Panc1 (cell line): Measurements from ENCODE around the gene MTFMT. TPM values are rescaled to one million over a fixed set of nuclear protein-coding genes. Genes with fewer than 3 reads are reported as not detected.

Experiments
- ATAC-seq: fragments of 200-7000 bp; cut with Tn5 transposase; 2 replicates; pipeline ENCODE4 v1.9.1; 2020; ENCODE audit warnings: mild to moderate bottlenecking, moderate library complexity
- BruUV-seq: library from RNA; stranded (reverse); fragments of 400-500 nt; replicated peaks from 2 replicates; lab custom pipeline; 2021; lab: Mats Ljungman, UMichigan
- CTCF ChIA-PET: fragments of 300-600 bp; sonication (Branson Sonifier 250); formaldehyde crosslinking; loops from one replicate; lab custom pipeline; 2022; ENCODE audit warnings: antibody characterized with exemption; lab: Charles Lee
- POLR2A ChIA-PET: fragments of 300-600 bp; sonication (Branson Sonifier 250); formaldehyde crosslinking; loops from one replicate; lab custom pipeline; 2022; ENCODE audit warnings: antibody characterized with exemption; lab: Charles Lee
- DNase-seq: peaks from one replicate; pipeline ENCODE4 v3.0.0-alpha.2; 2010; ENCODE audit warnings: low read depth, low spot score
- H3K27ac ChIP-seq: 2 replicates; pipeline ENCODE4 v1.5.1; 2011; ENCODE audit warnings: mild to moderate bottlenecking, low read length, inconsistent platforms
- H3K27me3 ChIP-seq: fragments of 200-500 bp; sonication (Bioruptor generic); 2 replicates; pipeline ENCODE4 v1.6.0; 2014; ENCODE audit warnings: low read length, inconsistent platforms; ENCODE audit not compliant: control insufficient read depth, insufficient read depth
- H3K36me3 ChIP-seq: fragments of 200-500 bp; sonication (Bioruptor generic); 2 replicates; pipeline ENCODE4 v1.5.1; 2014; ENCODE audit warnings: inconsistent platforms, mild to moderate bottlenecking, low read length, moderate library complexity; ENCODE audit not compliant: control insufficient read depth, insufficient read depth
- H3K4me1 ChIP-seq: 2 replicates; pipeline ENCODE4 v1.5.1; 2011; ENCODE audit warnings: inconsistent platforms, mild to moderate bottlenecking, low read length, moderate library complexity; ENCODE audit not compliant: control insufficient read depth, insufficient read depth
- H3K4me3 ChIP-seq, 2 experiments: 2 replicates each; pipeline ENCODE4 v1.5.1; 2011 to 2012; ENCODE audit warnings: low read depth in 2 of 2, low read length in 2 of 2, mild to moderate bottlenecking in 2 of 2, inconsistent platforms in 1 of 2, moderate library complexity in 1 of 2
- H3K9me3 ChIP-seq: fragments of 200-500 bp; sonication (Bioruptor generic); 2 replicates; pipeline ENCODE4 v1.5.1; 2014; ENCODE audit warnings: low read depth, mild to moderate bottlenecking, inconsistent platforms, low read length, moderate library complexity; ENCODE audit not compliant: control insufficient read depth, insufficient read depth
- POLR2AphosphoS5 ChIP-seq: IDR thresholded peaks from 2 replicates; pipeline ENCODE4 v1.6.1; 2012; ENCODE audit warnings: mild to moderate bottlenecking, low read depth, low read length, moderate library complexity
- SIN3A ChIP-seq: IDR thresholded peaks from 2 replicates; pipeline ENCODE4 v1.6.1; 2012; ENCODE audit warnings: low read depth, mild to moderate bottlenecking, low read length, moderate library complexity, borderline replicate concordance; ENCODE audit not compliant: insufficient read depth
- TCF7L2 ChIP-seq: IDR thresholded peaks from 2 replicates; pipeline ENCODE4 v1.6.1; 2011; ENCODE audit warnings: mild to moderate bottlenecking, low read depth, low read length, inconsistent platforms
- in situ Hi-C: cut with HindIII; loops from 2 replicates; pipeline ENCODE4 v1.10.0; 2016; ENCODE audit warnings: low sequenced_read_pairs, low pct_unique_long_range_greater_than_20kb
- intact Hi-C: fragments of 100-400 bp; cut with micrococcal nuclease; formaldehyde crosslinking; loops from one replicate; pipeline ENCODE4 v1.10.0; 2022; ENCODE audit not compliant: unreplicated experiment
- total RNA-seq: library from RNA; stranded (reverse); gene quantifications from one replicate; pipeline ENCODE4 v1.2.1, GENCODE V29; 2021; ENCODE audit not compliant: unreplicated experiment
- TF ChIP-seq, protein P1 (sequence below): fragments of 450-650 bp; IDR thresholded peaks from 2 replicates; pipeline ENCODE4 v1.5.1; 2017; ENCODE audit warnings: mild to moderate bottlenecking
- TF ChIP-seq, protein P2 (sequence below), 2 experiments: IDR thresholded peaks; 2 replicates each; pipeline ENCODE4 v1.6.1; 2011 to 2012; ENCODE audit warnings: low read depth in 2 of 2, control low read depth in 1 of 2, low read length in 1 of 2, mild to moderate bottlenecking in 1 of 2, moderate library complexity in 1 of 2; ENCODE audit not compliant: insufficient read depth in 1 of 2

Gene MTFMT
- total RNA-seq, 1 experiment from 2014 or later, result 19.4 TPM

DNA sequence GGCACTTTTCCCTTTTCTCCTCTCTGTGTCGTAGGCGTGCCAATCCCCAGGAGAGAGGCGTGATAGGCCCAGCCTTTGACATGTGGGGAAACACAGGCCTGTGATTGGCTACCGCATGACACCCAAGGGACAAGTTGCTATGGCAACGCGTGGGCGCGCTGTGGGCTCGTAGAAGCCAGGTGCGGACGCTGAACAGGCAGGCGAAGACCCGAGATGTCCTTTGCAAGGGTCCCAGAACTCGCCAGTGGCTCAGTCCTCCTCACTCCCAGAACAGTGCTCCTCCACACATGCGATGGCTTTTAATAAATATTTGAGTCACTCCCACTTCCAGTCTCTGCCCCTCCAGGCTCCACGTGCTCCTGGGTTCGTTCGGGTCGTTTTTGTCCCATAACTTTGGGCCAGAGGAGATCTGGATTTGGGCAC is 20.0 kb upstream of the MTFMT start:
- POLR2A ChIA-PET, result interaction anchor here (0.9 kb wide), 1 partner anchor 255 kb away, joined by 14 read pairs; the partner anchor contains the start of gene RNU5B-1
- H3K4me1 ChIP-seq, result peaks cover 7% of the 10 kb centered on the region
- no TSS peak for BruUV-seq
- CTCF ChIA-PET, result interaction anchor here (0.6 kb wide), 1 partner anchor 215 kb away, joined by 3 read pairs; no protein-coding TSS in a partner anchor
- no peaks in the 10 kb centered on the region for H3K36me3 ChIP-seq
- no peaks in the 10 kb centered on the region for H3K9me3 ChIP-seq
- in situ Hi-C loops, result no loop called here
- H3K27ac ChIP-seq, result no peak overlapping the region
- DNase-seq (peak; percentile 65), ATAC-seq (peak; percentile 98)
- TF ChIP-seq, protein P1, sequence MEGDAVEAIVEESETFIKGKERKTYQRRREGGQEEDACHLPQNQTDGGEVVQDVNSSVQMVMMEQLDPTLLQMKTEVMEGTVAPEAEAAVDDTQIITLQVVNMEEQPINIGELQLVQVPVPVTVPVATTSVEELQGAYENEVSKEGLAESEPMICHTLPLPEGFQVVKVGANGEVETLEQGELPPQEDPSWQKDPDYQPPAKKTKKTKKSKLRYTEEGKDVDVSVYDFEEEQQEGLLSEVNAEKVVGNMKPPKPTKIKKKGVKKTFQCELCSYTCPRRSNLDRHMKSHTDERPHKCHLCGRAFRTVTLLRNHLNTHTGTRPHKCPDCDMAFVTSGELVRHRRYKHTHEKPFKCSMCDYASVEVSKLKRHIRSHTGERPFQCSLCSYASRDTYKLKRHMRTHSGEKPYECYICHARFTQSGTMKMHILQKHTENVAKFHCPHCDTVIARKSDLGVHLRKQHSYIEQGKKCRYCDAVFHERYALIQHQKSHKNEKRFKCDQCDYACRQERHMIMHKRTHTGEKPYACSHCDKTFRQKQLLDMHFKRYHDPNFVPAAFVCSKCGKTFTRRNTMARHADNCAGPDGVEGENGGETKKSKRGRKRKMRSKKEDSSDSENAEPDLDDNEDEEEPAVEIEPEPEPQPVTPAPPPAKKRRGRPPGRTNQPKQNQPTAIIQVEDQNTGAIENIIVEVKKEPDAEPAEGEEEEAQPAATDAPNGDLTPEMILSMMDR, result no peak
- TF ChIP-seq SIN3A, result peak; percentile 85
- peak overlapping the region; percentile 51 to 66 for H3K4me3 ChIP-seq
- intact Hi-C loops, result no loop called here
- H3K27me3 ChIP-seq, result no peaks in the 10 kb centered on the region

DNA sequence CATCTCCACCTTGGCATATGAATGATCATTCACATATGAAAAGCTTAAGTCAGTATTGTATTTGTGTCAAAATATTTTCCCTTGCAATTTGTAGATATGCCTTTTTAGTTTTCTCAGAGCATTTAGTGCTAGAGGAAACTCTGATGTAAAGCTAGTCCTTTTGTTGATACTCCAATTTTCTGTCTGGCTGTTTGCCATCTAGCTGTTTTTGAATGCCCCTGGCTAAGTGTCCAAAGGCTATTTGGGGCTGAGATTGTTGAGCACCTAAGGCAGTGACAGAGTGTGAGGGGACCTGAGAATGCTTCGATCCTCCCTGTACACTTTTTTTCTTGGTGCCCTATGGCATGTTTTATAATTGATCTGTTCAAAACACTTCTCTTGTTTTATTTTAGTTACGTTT is 18.8 kb upstream of the MTFMT start:
- POLR2A ChIA-PET, result no interaction called here
- in situ Hi-C loops, result no loop called here
- no peak for ATAC-seq

More for the DNA sequence above, 18.8 kb upstream of the MTFMT start:
- no peak for DNase-seq
- Histone ChIP-seq H3K27ac (no peak overlapping the region), H3K27me3 (no peaks in the 10 kb centered on the region), H3K4me1 (peaks cover 7% of the 10 kb centered on the region), H3K9me3 (no peaks in the 10 kb centered on the region), H3K4me3 (no peak overlapping the region), H3K36me3 (no peaks in the 10 kb centered on the region)
- intact Hi-C loops, result no loop called here
- CTCF ChIA-PET, result interaction anchor here (0.6 kb wide), 1 partner anchor 63 kb away, joined by 7 read pairs; no protein-coding TSS in a partner anchor
- no peak for TF ChIP-seq SIN3A
- TF ChIP-seq, protein P1, result no peak
- TF ChIP-seq, protein P2, sequence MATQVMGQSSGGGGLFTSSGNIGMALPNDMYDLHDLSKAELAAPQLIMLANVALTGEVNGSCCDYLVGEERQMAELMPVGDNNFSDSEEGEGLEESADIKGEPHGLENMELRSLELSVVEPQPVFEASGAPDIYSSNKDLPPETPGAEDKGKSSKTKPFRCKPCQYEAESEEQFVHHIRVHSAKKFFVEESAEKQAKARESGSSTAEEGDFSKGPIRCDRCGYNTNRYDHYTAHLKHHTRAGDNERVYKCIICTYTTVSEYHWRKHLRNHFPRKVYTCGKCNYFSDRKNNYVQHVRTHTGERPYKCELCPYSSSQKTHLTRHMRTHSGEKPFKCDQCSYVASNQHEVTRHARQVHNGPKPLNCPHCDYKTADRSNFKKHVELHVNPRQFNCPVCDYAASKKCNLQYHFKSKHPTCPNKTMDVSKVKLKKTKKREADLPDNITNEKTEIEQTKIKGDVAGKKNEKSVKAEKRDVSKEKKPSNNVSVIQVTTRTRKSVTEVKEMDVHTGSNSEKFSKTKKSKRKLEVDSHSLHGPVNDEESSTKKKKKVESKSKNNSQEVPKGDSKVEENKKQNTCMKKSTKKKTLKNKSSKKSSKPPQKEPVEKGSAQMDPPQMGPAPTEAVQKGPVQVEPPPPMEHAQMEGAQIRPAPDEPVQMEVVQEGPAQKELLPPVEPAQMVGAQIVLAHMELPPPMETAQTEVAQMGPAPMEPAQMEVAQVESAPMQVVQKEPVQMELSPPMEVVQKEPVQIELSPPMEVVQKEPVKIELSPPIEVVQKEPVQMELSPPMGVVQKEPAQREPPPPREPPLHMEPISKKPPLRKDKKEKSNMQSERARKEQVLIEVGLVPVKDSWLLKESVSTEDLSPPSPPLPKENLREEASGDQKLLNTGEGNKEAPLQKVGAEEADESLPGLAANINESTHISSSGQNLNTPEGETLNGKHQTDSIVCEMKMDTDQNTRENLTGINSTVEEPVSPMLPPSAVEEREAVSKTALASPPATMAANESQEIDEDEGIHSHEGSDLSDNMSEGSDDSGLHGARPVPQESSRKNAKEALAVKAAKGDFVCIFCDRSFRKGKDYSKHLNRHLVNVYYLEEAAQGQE (IDR thresholded peaks at IDR 0.05; ENCODE audit: insufficient read depth in 1 of 2, low read depth in 2 of 2, low read length in 1 of 2), result no peak
- no peak for TF ChIP-seq TCF7L2
- no peak for TF ChIP-seq POLR2AphosphoS5
- BruUV-seq, result no TSS peak
